Measurements from ENCODE around the gene SLC16A10. TPM values are rescaled to one million over a fixed set of nuclear protein-coding genes. Genes with fewer than 3 reads are reported as not detected.

Gene SLC16A10
- total RNA-seq, 1 experiment from 2014 or later: 0.74 TPM

DNA sequence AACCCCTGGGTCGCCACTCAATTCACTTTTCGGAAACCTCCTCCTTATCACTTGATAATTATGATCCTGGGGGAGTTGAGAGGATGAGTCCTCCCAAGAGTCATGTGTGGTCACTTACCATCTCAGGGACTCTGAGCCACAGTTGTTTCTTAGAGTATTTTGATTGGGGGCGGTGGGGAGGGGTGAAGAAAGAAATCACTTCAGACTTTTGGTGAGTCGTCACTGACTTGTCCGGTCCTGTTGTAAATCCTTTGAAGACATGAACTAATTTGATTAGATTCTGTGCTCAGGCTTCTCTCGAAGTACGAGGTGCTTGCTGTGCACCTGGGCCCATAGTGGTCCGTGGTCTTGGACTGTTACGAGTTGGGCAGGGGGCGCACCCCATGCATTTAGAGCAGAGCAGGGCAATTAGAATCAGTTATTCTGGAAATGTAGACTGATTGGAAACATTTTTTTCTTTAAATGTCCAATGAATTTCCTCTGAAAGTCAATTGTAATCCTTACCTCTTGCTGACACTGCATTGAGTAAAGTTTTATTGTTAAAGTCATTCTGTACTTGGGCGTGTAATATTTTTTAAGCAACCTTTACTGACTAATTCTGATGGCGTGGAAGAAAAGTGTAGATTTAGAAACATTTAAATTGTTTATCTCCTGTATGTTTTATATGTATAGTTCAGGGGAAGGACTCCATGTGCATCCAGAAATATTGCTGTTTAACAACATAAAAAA lies 173.4 kb downstream of the SLC16A10 start:
- in situ Hi-C loops (cut with HindIII; ENCODE audit: low pct_unique_long_range_greater_than_20kb, low sequenced_read_pairs): no loop called here
- DNase-seq (ENCODE audit: low read depth): no peak

DNA sequence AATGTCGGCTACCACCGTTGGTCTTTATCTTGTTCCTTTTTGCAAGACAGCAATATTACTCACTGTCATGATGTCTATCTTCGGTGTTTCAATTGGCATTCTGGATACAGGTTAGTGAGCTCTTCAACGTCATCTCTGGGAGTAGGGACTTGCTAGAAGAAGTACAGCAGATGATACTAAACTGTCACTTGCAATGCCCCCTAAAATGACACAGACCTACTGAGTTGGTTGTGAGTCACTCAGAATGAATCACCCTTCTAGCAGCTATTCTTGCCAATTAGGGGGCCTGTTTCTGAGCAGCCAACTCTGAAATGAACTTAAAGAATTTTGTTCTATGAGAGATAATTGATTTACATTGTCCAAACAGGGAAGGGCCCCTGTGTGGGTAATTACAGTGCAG lies 176.5 kb downstream of the SLC16A10 start:
- in situ Hi-C loops (cut with HindIII; ENCODE audit: low pct_unique_long_range_greater_than_20kb, low sequenced_read_pairs): no loop called here

DNA sequence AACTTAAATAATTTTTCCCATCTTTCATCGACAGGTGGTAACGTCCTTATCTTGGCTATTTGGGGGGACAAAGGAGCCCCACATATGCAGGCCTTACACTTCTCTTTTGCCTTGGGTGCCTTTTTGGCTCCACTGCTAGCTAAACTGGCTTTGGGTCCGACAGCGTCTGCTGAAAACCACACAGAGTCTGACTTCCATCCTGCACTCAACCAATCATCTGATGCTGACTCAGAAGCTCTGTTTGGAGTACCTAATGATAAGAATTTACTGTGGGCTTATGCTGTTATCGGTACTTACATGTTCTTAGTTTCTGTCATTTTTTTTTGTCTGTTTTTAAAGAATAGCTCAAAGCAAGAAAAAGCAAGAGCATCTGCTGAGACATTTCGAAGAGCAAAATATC lies 178.5 kb downstream of the SLC16A10 start:
- DNase-seq (ENCODE audit: low read depth): no peak
- in situ Hi-C loops (cut with HindIII; ENCODE audit: low pct_unique_long_range_greater_than_20kb, low sequenced_read_pairs): no loop called here

More for the DNA sequence above, 176.5 kb downstream of the SLC16A10 start:
- DNase-seq (ENCODE audit: low read depth): peak; percentile 46

DNA sequence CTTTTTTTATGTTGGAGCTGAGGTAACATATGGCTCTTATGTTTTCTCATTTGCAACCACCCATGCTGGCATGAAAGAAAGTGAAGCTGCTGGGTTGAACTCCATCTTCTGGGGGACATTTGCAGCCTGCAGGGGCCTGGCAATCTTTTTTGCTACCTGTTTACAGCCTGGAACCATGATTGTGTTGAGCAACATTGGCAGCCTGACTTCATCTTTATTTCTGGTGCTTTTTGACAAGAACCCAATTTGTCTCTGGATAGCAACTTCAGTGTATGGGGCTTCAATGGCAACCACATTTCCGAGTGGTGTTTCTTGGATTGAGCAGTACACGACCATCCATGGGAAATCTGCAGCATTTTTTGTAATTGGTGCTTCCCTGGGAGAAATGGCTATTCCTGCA lies 179.0 kb downstream of the SLC16A10 start:
- no peak for DNase-seq (ENCODE audit: low read depth)
- in situ Hi-C loops (cut with HindIII; ENCODE audit: low pct_unique_long_range_greater_than_20kb, low sequenced_read_pairs): no loop called here

DNA sequence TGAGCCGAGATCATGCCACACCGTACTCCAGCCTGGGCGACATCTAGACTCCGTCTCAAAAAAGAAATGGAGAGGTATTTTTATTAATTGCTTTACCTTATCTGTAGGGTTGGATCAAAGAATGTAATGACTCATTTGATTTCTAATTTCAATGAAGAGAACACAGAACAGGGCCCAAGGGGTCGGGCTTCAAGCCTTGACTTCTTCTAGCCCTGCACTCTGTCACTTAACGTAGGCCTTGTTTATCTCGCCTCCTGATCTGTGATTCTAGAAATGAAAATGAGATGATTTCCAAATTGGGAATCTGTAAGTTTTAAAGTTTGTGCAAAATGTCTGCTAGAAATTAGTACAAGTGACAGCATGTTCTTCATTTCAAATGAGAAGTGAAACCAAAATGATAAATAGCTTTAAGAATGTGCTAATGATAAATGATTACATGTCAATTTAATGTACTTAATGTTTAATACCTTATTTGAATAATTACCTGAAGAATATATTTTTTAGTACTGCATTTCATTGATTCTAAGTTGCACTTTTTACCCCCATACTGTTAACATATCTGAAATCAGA lies 180.5 kb downstream of the SLC16A10 start:
- no peak for DNase-seq (ENCODE audit: low read depth)

DNA sequence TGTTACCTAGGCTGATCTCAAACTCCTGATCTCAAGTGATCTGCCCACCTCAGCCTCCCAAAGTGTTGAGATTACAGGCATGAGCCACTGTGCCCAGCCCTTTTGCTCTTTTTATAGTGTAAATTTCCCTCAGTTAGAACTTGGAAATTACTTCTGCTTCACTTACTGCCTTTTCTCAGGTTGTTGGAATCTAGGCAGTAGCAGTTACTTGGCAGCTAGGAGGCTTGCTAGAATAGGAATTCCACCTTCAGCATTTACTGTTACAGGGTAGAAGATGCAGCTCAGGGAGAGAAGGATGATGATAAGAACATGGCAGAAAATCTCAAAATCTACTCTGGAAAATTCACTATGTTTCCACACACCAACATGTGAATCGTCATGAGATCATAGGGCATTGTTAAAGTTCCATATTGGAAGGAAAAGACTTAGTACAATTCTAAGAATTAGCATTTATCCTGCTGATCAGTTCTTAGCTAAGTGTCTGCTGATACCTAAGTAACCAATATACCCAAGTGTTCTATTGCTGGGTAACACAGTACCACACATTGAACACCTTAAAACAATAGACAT lies 182.2 kb downstream of the SLC16A10 start:
- DNase-seq (ENCODE audit: low read depth): no peak
- in situ Hi-C loops (cut with HindIII; ENCODE audit: low pct_unique_long_range_greater_than_20kb, low sequenced_read_pairs): no loop called here

More for the DNA sequence above, 180.5 kb downstream of the SLC16A10 start:
- in situ Hi-C loops (cut with HindIII; ENCODE audit: low pct_unique_long_range_greater_than_20kb, low sequenced_read_pairs): no loop called here

DNA sequence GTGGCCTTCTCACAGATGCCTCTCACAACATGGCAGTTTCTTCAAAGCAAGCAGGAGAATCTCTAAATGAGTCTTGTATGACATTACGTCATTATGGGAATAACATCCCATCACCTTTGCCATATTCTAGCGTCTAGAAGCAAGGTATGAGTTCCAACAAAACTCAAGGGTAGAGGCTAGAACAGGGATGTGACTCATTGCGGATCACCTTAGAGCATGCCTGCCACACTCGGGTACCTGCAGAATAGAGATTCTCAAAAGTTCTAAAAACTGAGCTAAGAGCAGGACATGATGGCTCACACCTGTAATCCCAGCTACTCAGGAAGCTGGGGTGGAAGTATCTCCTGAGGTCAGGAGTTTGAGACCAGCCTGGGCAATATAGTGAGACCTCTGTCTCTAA lies 182.8 kb downstream of the SLC16A10 start:
- DNase-seq (ENCODE audit: low read depth): no peak
- in situ Hi-C loops (cut with HindIII; ENCODE audit: low pct_unique_long_range_greater_than_20kb, low sequenced_read_pairs): no loop called here

DNA sequence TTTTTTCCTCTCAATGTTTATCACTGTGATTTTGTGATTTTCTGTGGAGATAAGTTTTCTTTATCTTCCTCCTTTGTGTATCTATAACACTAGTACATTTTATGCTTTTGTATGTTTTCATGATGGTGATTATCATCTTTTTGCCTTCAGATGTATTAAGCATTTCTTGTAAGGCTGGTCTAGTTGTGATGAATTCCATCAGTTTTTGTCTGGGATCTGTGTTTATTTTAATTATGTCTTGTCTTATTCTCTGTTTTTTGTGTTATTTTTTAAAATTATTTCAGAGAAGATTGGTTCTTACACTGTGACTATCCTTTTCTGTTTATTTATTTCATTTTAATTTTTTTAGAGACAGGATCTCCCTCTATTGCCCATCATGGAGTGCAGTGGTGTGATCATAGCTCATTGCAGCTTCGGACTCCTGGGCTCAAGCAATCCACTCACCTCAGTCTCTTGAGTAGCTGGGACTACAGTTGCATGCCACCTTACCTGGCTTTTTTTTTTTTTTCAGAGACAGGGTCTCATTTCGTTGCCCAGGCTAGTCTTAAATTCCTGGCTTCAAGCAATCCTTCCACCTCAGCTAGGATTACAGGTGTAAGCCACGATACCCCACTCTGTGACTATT lies 187.4 kb downstream of the SLC16A10 start:
- DNase-seq (ENCODE audit: low read depth): no peak
- in situ Hi-C loops (cut with HindIII; ENCODE audit: low pct_unique_long_range_greater_than_20kb, low sequenced_read_pairs): no loop called here

DNA sequence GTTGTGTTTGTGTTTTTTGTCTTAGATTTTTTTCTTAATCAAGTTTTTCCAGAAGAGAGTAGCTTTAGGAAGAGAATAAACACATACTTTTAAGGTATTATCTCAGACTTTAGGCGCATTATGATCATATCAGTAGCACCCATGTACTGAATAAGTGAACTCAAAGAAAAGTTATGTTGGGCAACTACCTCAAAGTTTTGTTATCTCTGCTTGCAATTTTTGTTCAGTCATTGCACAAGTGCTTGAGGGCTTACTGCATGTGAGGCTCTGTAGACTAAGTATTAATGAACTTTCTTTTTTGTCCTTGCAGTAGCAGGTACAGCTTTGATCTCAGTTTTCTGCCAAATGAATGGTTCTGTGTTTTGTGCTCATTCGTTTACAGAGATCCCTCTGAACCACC lies 189.0 kb downstream of the SLC16A10 start:
- DNase-seq (ENCODE audit: low read depth): no peak
- in situ Hi-C loops (cut with HindIII; ENCODE audit: low pct_unique_long_range_greater_than_20kb, low sequenced_read_pairs): no loop called here

DNA sequence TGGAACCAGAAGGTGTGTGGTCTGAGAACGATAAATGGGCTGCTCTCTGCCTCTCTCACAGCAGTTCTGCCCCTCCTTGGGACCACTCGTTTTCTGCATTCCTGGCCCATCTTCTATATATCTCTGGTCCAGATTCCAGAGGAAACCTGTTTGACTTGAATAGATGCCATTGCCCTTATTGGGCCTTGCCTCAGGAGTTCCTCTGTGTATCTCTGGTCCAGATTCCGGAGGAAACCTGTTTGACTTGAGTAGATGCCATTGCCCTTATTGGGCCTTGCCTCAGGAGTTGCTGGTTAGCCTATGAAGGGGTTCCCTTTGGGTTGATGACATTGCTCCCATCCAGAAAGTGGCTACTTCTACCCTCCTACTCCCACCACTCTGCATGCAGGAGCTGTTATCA lies 189.4 kb downstream of the SLC16A10 start:
- in situ Hi-C loops (cut with HindIII; ENCODE audit: low pct_unique_long_range_greater_than_20kb, low sequenced_read_pairs): no loop called here
- no peak for DNase-seq (ENCODE audit: low read depth)

DNA sequence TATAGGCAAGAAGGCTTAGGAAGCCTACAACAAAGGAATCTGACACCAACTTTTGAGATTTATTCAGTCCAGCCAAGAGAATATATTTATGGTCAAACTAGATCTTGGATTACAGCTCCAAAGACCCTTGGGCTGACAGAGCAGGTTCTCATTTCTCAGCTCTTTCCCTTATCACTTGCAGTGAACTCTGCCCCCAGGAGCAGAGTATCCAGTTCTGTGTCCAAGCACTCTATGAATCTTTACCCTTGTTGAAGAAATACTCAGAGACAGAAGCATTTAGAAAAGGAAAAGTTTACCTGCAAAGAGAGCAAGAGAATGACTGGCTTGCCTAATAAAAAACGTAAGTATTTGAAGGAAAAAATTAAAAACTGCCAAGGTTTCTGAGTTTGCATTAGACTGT lies 190.5 kb downstream of the SLC16A10 start:
- no peak for DNase-seq (ENCODE audit: low read depth)
- in situ Hi-C loops (cut with HindIII; ENCODE audit: low pct_unique_long_range_greater_than_20kb, low sequenced_read_pairs): no loop called here

DNA sequence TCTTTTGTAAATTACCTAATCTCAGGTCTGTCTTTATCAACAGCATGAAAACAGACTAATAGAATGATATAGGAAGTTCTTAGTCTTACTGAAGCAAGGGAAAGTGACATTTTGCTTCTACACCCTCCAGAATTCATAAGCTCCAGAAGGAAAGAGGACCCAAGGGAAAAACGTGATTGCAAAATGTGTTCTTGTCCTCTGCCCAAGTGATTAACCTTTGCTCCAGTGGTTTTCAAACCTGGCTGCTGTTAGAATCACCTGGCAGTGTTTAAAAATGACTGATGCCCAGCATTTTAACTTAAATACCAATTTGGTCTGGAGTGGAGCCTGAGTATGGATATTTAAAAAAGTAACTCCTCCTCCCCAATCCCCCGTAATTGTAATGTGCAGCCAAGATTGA lies 191.4 kb downstream of the SLC16A10 start:
- no peak for DNase-seq (ENCODE audit: low read depth)
- in situ Hi-C loops (cut with HindIII; ENCODE audit: low pct_unique_long_range_greater_than_20kb, low sequenced_read_pairs): no loop called here

DNA sequence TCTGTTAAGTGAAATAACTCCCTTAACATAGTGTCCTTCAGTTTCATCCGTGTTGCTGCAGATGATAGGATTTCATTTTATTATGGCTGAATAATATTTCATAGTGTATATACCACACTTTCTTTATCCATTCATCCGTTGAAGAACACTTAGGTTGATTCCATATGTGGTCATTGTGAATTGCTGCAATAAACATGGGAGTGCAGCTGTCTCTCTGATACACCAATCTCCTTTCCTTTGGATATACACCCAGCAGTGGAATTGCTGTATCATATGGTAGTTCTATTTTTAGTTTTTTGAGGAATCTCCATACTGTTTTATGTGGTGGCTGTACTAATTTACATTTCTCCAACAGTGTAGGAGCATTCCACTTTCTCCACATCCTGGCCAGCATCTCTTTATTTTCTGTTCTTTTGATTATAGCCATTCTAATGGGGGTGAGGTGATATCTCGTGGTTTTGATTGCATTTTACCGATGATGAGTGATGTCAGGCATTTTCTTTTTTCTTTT lies 193.2 kb downstream of the SLC16A10 start:
- DNase-seq (ENCODE audit: low read depth): no peak
- in situ Hi-C loops (cut with HindIII; ENCODE audit: low pct_unique_long_range_greater_than_20kb, low sequenced_read_pairs): no loop called here

Other genes starting within 250 kb of the SLC16A10 start
- 33.7 and 38.2 TPM in 2 replicates for gene AMD1, start 212.7 kb upstream of the SLC16A10 start, total RNA-seq (2014; rRNA removed; shearing (Covaris generic); ENCODE audit: low replicate concordance)
- gene GTF3C6, start 128.8 kb upstream of the SLC16A10 start, total RNA-seq (2014; rRNA removed; shearing (Covaris generic); ENCODE audit: low replicate concordance): 14.7 and 40.3 TPM in 2 replicates
- 26.4 and 37.1 TPM in 2 replicates for gene RPF2, start 105.5 kb upstream of the SLC16A10 start, total RNA-seq (2014; rRNA removed; shearing (Covaris generic); ENCODE audit: low replicate concordance)

Data from Caki2 (cell line).